ENCODE measurements around the gene HS6ST3. TPM values are rescaled to one million over a fixed set of nuclear protein-coding genes. Genes with fewer than 3 reads are reported as not detected.

HS6ST3 gene
- total RNA-seq, 1 experiment from 2014 or later, result not detected

- H3K36me3 Mint-ChIP-seq (ENCODE audit: insufficient read depth, unreplicated experiment), result no peaks in the 10 kb centered on the region
- no peak overlapping the region for H3K4me3 Mint-ChIP-seq (ENCODE audit: unreplicated experiment)
- no peaks in the 10 kb centered on the region for H3K4me1 Mint-ChIP-seq (ENCODE audit: low read depth, unreplicated experiment)
- TF ChIP-seq, protein P1, sequence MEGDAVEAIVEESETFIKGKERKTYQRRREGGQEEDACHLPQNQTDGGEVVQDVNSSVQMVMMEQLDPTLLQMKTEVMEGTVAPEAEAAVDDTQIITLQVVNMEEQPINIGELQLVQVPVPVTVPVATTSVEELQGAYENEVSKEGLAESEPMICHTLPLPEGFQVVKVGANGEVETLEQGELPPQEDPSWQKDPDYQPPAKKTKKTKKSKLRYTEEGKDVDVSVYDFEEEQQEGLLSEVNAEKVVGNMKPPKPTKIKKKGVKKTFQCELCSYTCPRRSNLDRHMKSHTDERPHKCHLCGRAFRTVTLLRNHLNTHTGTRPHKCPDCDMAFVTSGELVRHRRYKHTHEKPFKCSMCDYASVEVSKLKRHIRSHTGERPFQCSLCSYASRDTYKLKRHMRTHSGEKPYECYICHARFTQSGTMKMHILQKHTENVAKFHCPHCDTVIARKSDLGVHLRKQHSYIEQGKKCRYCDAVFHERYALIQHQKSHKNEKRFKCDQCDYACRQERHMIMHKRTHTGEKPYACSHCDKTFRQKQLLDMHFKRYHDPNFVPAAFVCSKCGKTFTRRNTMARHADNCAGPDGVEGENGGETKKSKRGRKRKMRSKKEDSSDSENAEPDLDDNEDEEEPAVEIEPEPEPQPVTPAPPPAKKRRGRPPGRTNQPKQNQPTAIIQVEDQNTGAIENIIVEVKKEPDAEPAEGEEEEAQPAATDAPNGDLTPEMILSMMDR (IDR thresholded peaks at IDR 0.05; ENCODE audit: insufficient read depth in 1 of 2, low read depth in 1 of 2, low read length in 1 of 2, severe bottlenecking in 1 of 2, unreplicated experiment in 1 of 2), result no peak
- Histone ChIP-seq H3K4me1 (no peaks in the 10 kb centered on the region), H3K9me3 (no peaks in the 10 kb centered on the region), H3K27me3 (replicated peaks; ENCODE audit: control insufficient read depth, insufficient read depth, low read length) (no peaks in the 10 kb centered on the region), H3K36me3 (ENCODE audit: control insufficient read depth, insufficient read depth, low read length) (no peaks in the 10 kb centered on the region), H3K4me3 (ENCODE audit: low read depth, low read length) (no peak overlapping the region)
- intact Hi-C loops (cut with micrococcal nuclease; ENCODE audit: unreplicated experiment), result no loop called here
- ChIA-PET POLR2A (no interaction called here), CTCF (no interaction called here)
- no peak overlapping the region for H3K27ac Mint-ChIP-seq (ENCODE audit: unreplicated experiment)
- DNase-seq, result no peak
- H3K27me3 Mint-ChIP-seq (ENCODE audit: insufficient read depth, unreplicated experiment), result no peaks in the 10 kb centered on the region
- H3K9me3 Mint-ChIP-seq (ENCODE audit: unreplicated experiment), result no peaks in the 10 kb centered on the region
- BruUV-seq (replicated peaks), result no TSS peak
Measured at GRCh38 chr13:96481482-96481881, 391.6 kb downstream of the HS6ST3 start.

- H3K27me3 Mint-ChIP-seq (ENCODE audit: insufficient read depth, unreplicated experiment), result peaks cover 6% of the 10 kb centered on the region
- H3K4me3 Mint-ChIP-seq (ENCODE audit: unreplicated experiment), result no peak overlapping the region
- CTCF ChIA-PET, result no interaction called here
- H3K4me1 ChIP-seq, result no peaks in the 10 kb centered on the region
- TF ChIP-seq, protein P1 (IDR thresholded peaks at IDR 0.05; ENCODE audit: insufficient read depth in 1 of 2, low read depth in 1 of 2, low read length in 1 of 2, severe bottlenecking in 1 of 2, unreplicated experiment in 1 of 2), result no peak
- no peaks in the 10 kb centered on the region; the same call in 1 of the 2 replicates for H3K27me3 ChIP-seq (replicated peaks; ENCODE audit: control insufficient read depth, insufficient read depth, low read length)
- H3K4me3 ChIP-seq (ENCODE audit: low read depth, low read length), result no peak overlapping the region
- H3K36me3 Mint-ChIP-seq (ENCODE audit: insufficient read depth, unreplicated experiment), result no peaks in the 10 kb centered on the region
- no peaks in the 10 kb centered on the region for H3K9me3 ChIP-seq
- no peak overlapping the region for H3K27ac Mint-ChIP-seq (ENCODE audit: unreplicated experiment)
- no peak for DNase-seq
- H3K9me3 Mint-ChIP-seq (ENCODE audit: unreplicated experiment), result no peaks in the 10 kb centered on the region
- H3K36me3 ChIP-seq (ENCODE audit: control insufficient read depth, insufficient read depth, low read length), result no peaks in the 10 kb centered on the region
- no TSS peak for BruUV-seq (replicated peaks)
- intact Hi-C loops (cut with micrococcal nuclease; ENCODE audit: unreplicated experiment), result no loop called here
- POLR2A ChIA-PET, result no interaction called here
- no peaks in the 10 kb centered on the region for H3K4me1 Mint-ChIP-seq (ENCODE audit: low read depth, unreplicated experiment)
Measured at GRCh38 chr13:96490496-96490989, 400.6 kb downstream of the HS6ST3 start.

GRCh38 chr13:96491103-96491502, 401.2 kb downstream of the HS6ST3 start:
- POLR2A ChIA-PET, result no interaction called here
- Histone ChIP-seq H3K9me3 (no peaks in the 10 kb centered on the region), H3K4me3 (ENCODE audit: low read depth, low read length) (no peak overlapping the region), H3K27me3 (replicated peaks; ENCODE audit: control insufficient read depth, insufficient read depth, low read length) (no peaks in the 10 kb centered on the region; the same call in 1 of the 2 replicates), H3K36me3 (ENCODE audit: control insufficient read depth, insufficient read depth, low read length) (no peaks in the 10 kb centered on the region), H3K4me1 (no peaks in the 10 kb centered on the region)
- Mint-ChIP-seq H3K9me3 (ENCODE audit: unreplicated experiment) (no peaks in the 10 kb centered on the region), H3K27ac (ENCODE audit: unreplicated experiment) (no peak overlapping the region), H3K36me3 (ENCODE audit: insufficient read depth, unreplicated experiment) (no peaks in the 10 kb centered on the region), H3K27me3 (ENCODE audit: insufficient read depth, unreplicated experiment) (peaks cover 6% of the 10 kb centered on the region), H3K4me3 (ENCODE audit: unreplicated experiment) (no peak overlapping the region), H3K4me1 (ENCODE audit: low read depth, unreplicated experiment) (no peaks in the 10 kb centered on the region)
- intact Hi-C loops (cut with micrococcal nuclease; ENCODE audit: unreplicated experiment), result no loop called here
- CTCF ChIA-PET, result no interaction called here
- TF ChIP-seq, protein P1 (IDR thresholded peaks at IDR 0.05; ENCODE audit: insufficient read depth in 1 of 2, low read depth in 1 of 2, low read length in 1 of 2, severe bottlenecking in 1 of 2, unreplicated experiment in 1 of 2), result no peak
- BruUV-seq (replicated peaks), result no TSS peak
- DNase-seq, result no peak
